ENCODE results near the gene GLYATL1B. TPM values are rescaled to one million over a fixed set of nuclear protein-coding genes. Genes with fewer than 3 reads are reported as not detected.

GLYATL1B gene
- polyA plus RNA-seq, 1 donor (not counting 4 experiments of a cell fraction or from before 2014, with no cell fraction given), result not detected

- H3K79me2 ChIP-seq (ENCODE audit: control insufficient read depth, insufficient read depth, low read length), result peaks cover 10% of the 10 kb centered on the region
- H3K36me3 ChIP-seq (ENCODE audit: control insufficient read depth in 2 of 2, extremely low read depth in 1 of 2, insufficient read depth in 2 of 2, low read length in 2 of 2), result peaks cover 0 to 1% of the 10 kb centered on the region in 2 experiments
- H4K20me1 ChIP-seq (ENCODE audit: control insufficient read depth, extremely low read depth, insufficient read depth, low read length), result no peaks in the 10 kb centered on the region
- H2AFZ ChIP-seq (ENCODE audit: control insufficient read depth, low read length), result no peak overlapping the region
- no peaks in the 10 kb centered on the region for H3K27me3 ChIP-seq (ENCODE audit: control insufficient read depth, extremely low read depth, insufficient read depth, low read length)
- H3K9ac ChIP-seq (ENCODE audit: control insufficient read depth, extremely low read depth, insufficient read depth, low read length), result no peak overlapping the region
- no peak overlapping the region for H3K27ac ChIP-seq (ENCODE audit: control insufficient read depth, insufficient read depth, low read length)
- no peaks in the 10 kb centered on the region for H3K9me1 ChIP-seq (ENCODE audit: control insufficient read depth, extremely low read depth, insufficient read depth, low read length)
- TF ChIP-seq EZH2 (IDR thresholded peaks at IDR 0.05; ENCODE audit: low read length), result no peak
- TF ChIP-seq CTCF (optimal IDR thresholded peaks at IDR 0.05 in 1 of 3, IDR thresholded peaks at IDR 0.05 in 1 of 3, conservative IDR thresholded peaks at IDR 0.05 in 1 of 3; ENCODE audit: extremely low read depth in 1 of 3, insufficient read depth in 2 of 3, low read length in 3 of 3), result no peak
- FAIRE-seq, result no peak
- H3K4me2 ChIP-seq (ENCODE audit: control insufficient read depth, extremely low read depth, insufficient read depth, low read depth, low read length), result no peak overlapping the region
- dilution Hi-C loops (cut with MboI; ENCODE audit: extremely low pct_ligation_motif_present, low sequenced_read_pairs), result no loop called here
- H3K4me1 ChIP-seq (ENCODE audit: control insufficient read depth, extremely low read depth, insufficient read depth, low read length), result peaks cover 23% of the 10 kb centered on the region
- no peak overlapping the region for H3K4me3 ChIP-seq (ENCODE audit: control insufficient read depth in 2 of 3, extremely low read depth in 1 of 3, insufficient read depth in 2 of 3, low read depth in 1 of 3, low read length in 3 of 3)
- no peaks in the 10 kb centered on the region for H3K9me3 ChIP-seq (ENCODE audit: control insufficient read depth, low read depth, low read length)
- no peak for DNase-seq (ENCODE audit: low read depth, low spot score)
Observed at GRCh38 chr11:59141191-59141590, 55.1 kb downstream of the GLYATL1B start.

- H3K4me2 ChIP-seq (ENCODE audit: control insufficient read depth, extremely low read depth, insufficient read depth, low read depth, low read length), result peak overlapping the region; percentile 96
- H3K9me1 ChIP-seq (ENCODE audit: control insufficient read depth, extremely low read depth, insufficient read depth, low read length), result no peaks in the 10 kb centered on the region
- H3K4me3 ChIP-seq (ENCODE audit: control insufficient read depth in 2 of 3, extremely low read depth in 1 of 3, insufficient read depth in 2 of 3, low read depth in 1 of 3, low read length in 3 of 3), result peak overlapping the region; percentile 76 to 89 (median 83)
- FAIRE-seq, result no peak
- H3K36me3 ChIP-seq (ENCODE audit: control insufficient read depth in 2 of 2, extremely low read depth in 1 of 2, insufficient read depth in 2 of 2, low read length in 2 of 2), result peaks cover 0 to 1% of the 10 kb centered on the region in 2 experiments
- no peak for DNase-seq (ENCODE audit: low read depth, low spot score)
- dilution Hi-C loops (cut with MboI; ENCODE audit: extremely low pct_ligation_motif_present, low sequenced_read_pairs), result no loop called here
- peaks cover 23% of the 10 kb centered on the region for H3K4me1 ChIP-seq (ENCODE audit: control insufficient read depth, extremely low read depth, insufficient read depth, low read length)
- TF ChIP-seq CTCF (optimal IDR thresholded peaks at IDR 0.05 in 1 of 3, IDR thresholded peaks at IDR 0.05 in 1 of 3, conservative IDR thresholded peaks at IDR 0.05 in 1 of 3; ENCODE audit: extremely low read depth in 1 of 3, insufficient read depth in 2 of 3, low read length in 3 of 3) (no peak), EZH2 (IDR thresholded peaks at IDR 0.05; ENCODE audit: low read length) (no peak)
- peak overlapping the region; percentile 88 for H3K27ac ChIP-seq (ENCODE audit: control insufficient read depth, insufficient read depth, low read length)
- peak overlapping the region; percentile 94 for H2AFZ ChIP-seq (ENCODE audit: control insufficient read depth, low read length)
- peak overlapping the region; percentile 77 for H3K9ac ChIP-seq (ENCODE audit: control insufficient read depth, extremely low read depth, insufficient read depth, low read length)
- no peaks in the 10 kb centered on the region for H3K27me3 ChIP-seq (ENCODE audit: control insufficient read depth, extremely low read depth, insufficient read depth, low read length)
- peaks cover 11% of the 10 kb centered on the region for H3K79me2 ChIP-seq (ENCODE audit: control insufficient read depth, insufficient read depth, low read length)
- no peaks in the 10 kb centered on the region for H4K20me1 ChIP-seq (ENCODE audit: control insufficient read depth, extremely low read depth, insufficient read depth, low read length)
- H3K9me3 ChIP-seq (ENCODE audit: control insufficient read depth, low read depth, low read length), result no peaks in the 10 kb centered on the region
Observed at GRCh38 chr11:59141673-59142460, 55.8 kb downstream of the GLYATL1B start.

All from keratinocyte (primary cell).